Epithelial cell of esophagus (primary cell): ENCODE results near the gene SIRT1.
"Not testable (repeated sequence)": the region's sequence is repeated elsewhere in the genome, so short reads cannot be mapped to it uniquely, and the experiment has no call there.

Experiments
- DNase-seq: peaks from one replicate; pipeline ENCODE4 v3.0.0; 2010; ENCODE audit warnings: low read depth
- H3K4me3 ChIP-seq: 2 replicates; pipeline ENCODE4 v1.5.1; 2011; ENCODE audit warnings: mild to moderate bottlenecking, low read length, control low read depth
- CTCF ChIP-seq: IDR thresholded peaks from 2 replicates; pipeline ENCODE4 v1.5.1; 2011; ENCODE audit warnings: low read depth, mild to moderate bottlenecking, low read length, control low read depth, inconsistent platforms; ENCODE audit not compliant: insufficient read depth; ENCODE audit errors: missing control alignments

The SIRT1 gene

GRCh38 chr10:67861750-67862432 lies 22.6 kb upstream of the SIRT1 start:
- H3K4me3 ChIP-seq, result no peak overlapping the region
- no peak for TF ChIP-seq CTCF
- no peak for DNase-seq

GRCh38 chr10:67863094-67863493 lies 21.4 kb upstream of the SIRT1 start:
- no peak for DNase-seq
- TF ChIP-seq CTCF, result no peak

GRCh38 chr10:67864607-67865371 lies 19.7 kb upstream of the SIRT1 start:
- DNase-seq, result no peak
- TF ChIP-seq CTCF, result no peak
- H3K4me3 ChIP-seq, result no peak overlapping the region

More at GRCh38 chr10:67863094-67863493, 21.4 kb upstream of the SIRT1 start:
- H3K4me3 ChIP-seq, result no peak overlapping the region

DNA sequence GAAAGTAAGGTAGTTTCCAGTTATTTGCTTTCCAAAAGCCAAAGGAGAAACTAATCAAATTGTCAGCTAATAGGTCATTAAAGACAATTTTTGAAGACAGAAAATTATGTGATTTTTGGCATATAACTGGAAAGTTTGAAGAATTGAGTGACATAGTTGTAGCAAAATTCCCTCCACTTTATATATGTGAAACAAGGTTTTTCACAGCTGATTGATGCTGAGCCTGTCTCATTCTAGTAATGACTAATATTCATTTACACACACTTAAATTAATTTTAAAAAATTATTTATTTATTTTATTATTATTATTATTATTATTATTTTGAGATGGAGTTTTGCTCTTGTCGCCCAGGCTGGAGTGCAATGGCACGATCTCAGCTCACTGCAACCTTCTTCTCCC lies 16.3 kb upstream of the SIRT1 start:
- no peak for TF ChIP-seq CTCF
- DNase-seq, result no peak

GRCh38 chr10:67869996-67870395 lies 14.5 kb upstream of the SIRT1 start:
- no peak for TF ChIP-seq CTCF
- DNase-seq, result no peak
- H3K4me3 ChIP-seq, result no peak overlapping the region

More for the DNA sequence above, 16.3 kb upstream of the SIRT1 start:
- no peak overlapping the region for H3K4me3 ChIP-seq

DNA sequence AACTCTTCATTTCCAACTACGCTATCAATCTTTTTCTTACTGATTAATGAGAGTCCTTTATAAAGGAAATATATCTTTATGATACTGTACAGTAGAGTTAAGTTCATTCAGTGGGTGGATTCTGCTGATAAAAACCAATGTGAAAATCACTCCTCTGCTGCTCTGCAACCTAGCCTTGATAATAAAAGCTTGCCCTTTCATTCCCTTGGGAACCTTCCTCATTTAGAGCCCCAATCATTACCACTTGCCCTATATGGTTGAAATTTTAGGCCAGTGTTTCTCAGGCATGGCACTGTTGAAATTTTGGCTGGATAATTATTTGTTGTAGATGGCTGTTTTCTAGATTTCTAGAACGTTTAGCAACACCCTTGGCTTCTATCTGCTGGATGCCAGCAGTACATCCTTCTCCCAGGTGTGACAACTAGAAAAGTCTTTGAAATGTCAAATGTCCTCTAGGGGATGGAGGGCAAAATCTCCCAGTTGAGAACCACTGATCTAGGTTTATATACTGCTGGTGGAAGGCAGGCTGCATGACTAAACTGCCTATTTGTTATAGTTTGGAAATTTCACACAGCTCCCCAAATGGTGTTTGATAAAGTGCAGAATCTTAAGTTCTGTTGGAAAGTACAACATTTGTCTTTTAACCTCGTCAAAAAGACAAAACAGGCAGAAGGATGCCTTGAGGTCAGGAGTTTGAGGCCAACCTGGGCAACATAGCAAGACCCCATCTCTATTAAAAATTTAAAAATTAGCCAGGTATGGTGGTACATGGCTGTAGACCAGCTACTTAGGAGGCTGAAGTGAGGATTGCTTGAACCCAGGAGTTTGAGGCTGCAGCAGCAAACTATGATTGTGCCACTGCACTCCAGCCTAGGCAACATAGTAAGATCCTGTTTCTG lies 8.9 kb upstream of the SIRT1 start:
- H3K4me3 ChIP-seq, result no peak overlapping the region
- DNase-seq, result no peak
- no peak for TF ChIP-seq CTCF

GRCh38 chr10:67877421-67877820 lies 7.0 kb upstream of the SIRT1 start:
- not testable (repeated sequence) for DNase-seq, H3K4me3 ChIP-seq
